Measurements from ENCODE around the gene RAET1G.
A peak's percentile ranks its signal among the peaks of the same experiment; 100 is the strongest.
"Not testable (repeated sequence)": the region's sequence is repeated elsewhere in the genome, so short reads cannot be mapped to it uniquely, and the experiment has no call there.

The RAET1G gene

GRCh38 chr6:149941583-149942460 lies 18.9 kb upstream of the RAET1G start, which contains the start of gene ULBP2:
Gene ULBP2 (plus strand): TSS chr6:149942014. CDS start chr6:149942073, 59 bp downstream.
- Histone ChIP-seq H3K4me3 (ENCODE audit: low read depth, low read length) (peak within 1 kb of the TSS; percentile 63), H3K27me3 (ENCODE audit: control insufficient read depth, insufficient read depth, low read length) (peaks cover 83% of the 10 kb centered on the region), H3K27ac (ENCODE audit: low read depth, low read length) (no peak within 1 kb of the TSS), H3K9me3 (ENCODE audit: control insufficient read depth, insufficient read depth, low read length) (no peaks in the 10 kb centered on the region), H3K9ac (ENCODE audit: low read depth, low read length) (no peak within 1 kb of the TSS), H3K4me1 (ENCODE audit: control insufficient read depth, insufficient read depth, low read length) (peaks cover 7% of the 10 kb centered on the region; the same call in 1 of the 2 replicates), H3K36me3 (ENCODE audit: control insufficient read depth, insufficient read depth, low read length) (no peaks in the 10 kb centered on the region)

- Histone ChIP-seq H3K27me3 (ENCODE audit: control insufficient read depth, insufficient read depth, low read length) (peaks cover 87% of the 10 kb centered on the region), H3K9ac (ENCODE audit: low read depth, low read length) (no peak overlapping the region), H3K36me3 (ENCODE audit: control insufficient read depth, insufficient read depth, low read length) (no peaks in the 10 kb centered on the region), H3K4me1 (ENCODE audit: control insufficient read depth, insufficient read depth, low read length) (peaks cover 7% of the 10 kb centered on the region; the same call in 1 of the 2 replicates), H3K9me3 (ENCODE audit: control insufficient read depth, insufficient read depth, low read length) (no peaks in the 10 kb centered on the region), H3K27ac (ENCODE audit: low read depth, low read length) (no peak overlapping the region), H3K4me3 (ENCODE audit: low read depth, low read length) (no peak overlapping the region)
Measured at GRCh38 chr6:149940672-149940982, 17.7 kb upstream of the RAET1G start.

- no peak overlapping the region for H3K4me3 ChIP-seq (ENCODE audit: low read depth, low read length)
- peaks cover 91% of the 10 kb centered on the region for H3K27me3 ChIP-seq (ENCODE audit: control insufficient read depth, insufficient read depth, low read length)
- no peak overlapping the region for H3K27ac ChIP-seq (ENCODE audit: low read depth, low read length)
- no peaks in the 10 kb centered on the region for H3K36me3 ChIP-seq (ENCODE audit: control insufficient read depth, insufficient read depth, low read length)
- H3K9me3 ChIP-seq (ENCODE audit: control insufficient read depth, insufficient read depth, low read length) = no peaks in the 10 kb centered on the region
- peaks cover 7% of the 10 kb centered on the region; the same call in 1 of the 2 replicates for H3K4me1 ChIP-seq (ENCODE audit: control insufficient read depth, insufficient read depth, low read length)
- no peak overlapping the region for H3K9ac ChIP-seq (ENCODE audit: low read depth, low read length)
Measured at GRCh38 chr6:149939909-149940671, 17.2 kb upstream of the RAET1G start.

GRCh38 chr6:149939356-149939648 lies 16.4 kb upstream of the RAET1G start:
- Histone ChIP-seq H3K27ac (ENCODE audit: low read depth, low read length) (no peak overlapping the region), H3K9me3 (ENCODE audit: control insufficient read depth, insufficient read depth, low read length) (no peaks in the 10 kb centered on the region), H3K36me3 (ENCODE audit: control insufficient read depth, insufficient read depth, low read length) (no peaks in the 10 kb centered on the region), H3K4me1 (ENCODE audit: control insufficient read depth, insufficient read depth, low read length) (peaks cover 7% of the 10 kb centered on the region; the same call in 1 of the 2 replicates), H3K27me3 (ENCODE audit: control insufficient read depth, insufficient read depth, low read length) (peaks cover 99% of the 10 kb centered on the region), H3K4me3 (ENCODE audit: low read depth, low read length) (no peak overlapping the region), H3K9ac (ENCODE audit: low read depth, low read length) (no peak overlapping the region)

GRCh38 chr6:149938571-149939355 lies 15.8 kb upstream of the RAET1G start:
- Histone ChIP-seq H3K4me3 (ENCODE audit: low read depth, low read length) (peak overlapping the region; percentile 46), H3K4me1 (ENCODE audit: control insufficient read depth, insufficient read depth, low read length) (peaks cover 7% of the 10 kb centered on the region; the same call in 1 of the 2 replicates), H3K36me3 (ENCODE audit: control insufficient read depth, insufficient read depth, low read length) (no peaks in the 10 kb centered on the region), H3K9me3 (ENCODE audit: control insufficient read depth, insufficient read depth, low read length) (no peaks in the 10 kb centered on the region), H3K9ac (ENCODE audit: low read depth, low read length) (no peak overlapping the region), H3K27ac (ENCODE audit: low read depth, low read length) (no peak overlapping the region), H3K27me3 (ENCODE audit: control insufficient read depth, insufficient read depth, low read length) (peaks cover 95% of the 10 kb centered on the region)

GRCh38 chr6:149938013-149938570 lies 15.2 kb upstream of the RAET1G start:
- not testable (repeated sequence) for H3K4me1 ChIP-seq (ENCODE audit: control insufficient read depth, insufficient read depth, low read length); H3K27ac ChIP-seq (ENCODE audit: low read depth, low read length); H3K9me3 ChIP-seq (ENCODE audit: control insufficient read depth, insufficient read depth, low read length); H3K36me3 ChIP-seq (ENCODE audit: control insufficient read depth, insufficient read depth, low read length); H3K9ac ChIP-seq (ENCODE audit: low read depth, low read length)
- Histone ChIP-seq H3K4me3 (ENCODE audit: low read depth, low read length) (peak overlapping the region; percentile 46), H3K27me3 (ENCODE audit: control insufficient read depth, insufficient read depth, low read length) (peaks cover 95% of the 10 kb centered on the region)

GRCh38 chr6:149936743-149937142 lies 13.8 kb upstream of the RAET1G start:
- Histone ChIP-seq H3K27ac (ENCODE audit: low read depth, low read length) (no peak overlapping the region), H3K27me3 (ENCODE audit: control insufficient read depth, insufficient read depth, low read length) (peaks cover 86% of the 10 kb centered on the region), H3K9ac (ENCODE audit: low read depth, low read length) (no peak overlapping the region), H3K4me3 (ENCODE audit: low read depth, low read length) (no peak overlapping the region), H3K4me1 (ENCODE audit: control insufficient read depth, insufficient read depth, low read length) (peaks cover 7% of the 10 kb centered on the region; the same call in 1 of the 2 replicates), H3K9me3 (ENCODE audit: control insufficient read depth, insufficient read depth, low read length) (no peaks in the 10 kb centered on the region), H3K36me3 (ENCODE audit: control insufficient read depth, insufficient read depth, low read length) (no peaks in the 10 kb centered on the region)

GRCh38 chr6:149935668-149936067 lies 12.7 kb upstream of the RAET1G start:
- H3K4me3 ChIP-seq (ENCODE audit: low read depth, low read length) = no peak overlapping the region

GRCh38 chr6:149935246-149935645 lies 12.3 kb upstream of the RAET1G start:
- no peak overlapping the region for H3K9ac ChIP-seq (ENCODE audit: low read depth, low read length)
- no peaks in the 10 kb centered on the region for H3K9me3 ChIP-seq (ENCODE audit: control insufficient read depth, insufficient read depth, low read length)
- H3K4me3 ChIP-seq (ENCODE audit: low read depth, low read length) = no peak overlapping the region
- H3K4me1 ChIP-seq (ENCODE audit: control insufficient read depth, insufficient read depth, low read length) = peaks cover 7% of the 10 kb centered on the region; the same call in 1 of the 2 replicates
- H3K36me3 ChIP-seq (ENCODE audit: control insufficient read depth, insufficient read depth, low read length) = no peaks in the 10 kb centered on the region
- peaks cover 86% of the 10 kb centered on the region for H3K27me3 ChIP-seq (ENCODE audit: control insufficient read depth, insufficient read depth, low read length)
- H3K27ac ChIP-seq (ENCODE audit: low read depth, low read length) = no peak overlapping the region

More at GRCh38 chr6:149935668-149936067, 12.7 kb upstream of the RAET1G start:
- Histone ChIP-seq H3K9ac (ENCODE audit: low read depth, low read length) (no peak overlapping the region), H3K27ac (ENCODE audit: low read depth, low read length) (no peak overlapping the region), H3K4me1 (ENCODE audit: control insufficient read depth, insufficient read depth, low read length) (peaks cover 7% of the 10 kb centered on the region; the same call in 1 of the 2 replicates), H3K36me3 (ENCODE audit: control insufficient read depth, insufficient read depth, low read length) (no peaks in the 10 kb centered on the region), H3K9me3 (ENCODE audit: control insufficient read depth, insufficient read depth, low read length) (no peaks in the 10 kb centered on the region), H3K27me3 (ENCODE audit: control insufficient read depth, insufficient read depth, low read length) (peaks cover 86% of the 10 kb centered on the region)

- no peaks in the 10 kb centered on the region for H3K36me3 ChIP-seq (ENCODE audit: control insufficient read depth, insufficient read depth, low read length)
- no peak overlapping the region for H3K4me3 ChIP-seq (ENCODE audit: low read depth, low read length)
- H3K27me3 ChIP-seq (ENCODE audit: control insufficient read depth, insufficient read depth, low read length) = peaks cover 85% of the 10 kb centered on the region
- peaks cover 7% of the 10 kb centered on the region; the same call in 1 of the 2 replicates for H3K4me1 ChIP-seq (ENCODE audit: control insufficient read depth, insufficient read depth, low read length)
- no peaks in the 10 kb centered on the region for H3K9me3 ChIP-seq (ENCODE audit: control insufficient read depth, insufficient read depth, low read length)
- H3K27ac ChIP-seq (ENCODE audit: low read depth, low read length) = no peak overlapping the region
- H3K9ac ChIP-seq (ENCODE audit: low read depth, low read length) = no peak overlapping the region
Measured at GRCh38 chr6:149934249-149935156, 11.6 kb upstream of the RAET1G start.
